C4-2B (cell line): Measurements from ENCODE around the gene LMF1.

Source experiments
- ZFX ChIP-seq: fragments of 450-650 bp; IDR thresholded peaks from 2 replicates; pipeline ENCODE4 v1.6.1; 2017
- TF ChIP-seq, protein P1 (sequence below): fragments of 450-650 bp; conservative IDR thresholded peaks from 2 replicates; pipeline ENCODE4 v1.5.1; 2017; ENCODE audit warnings: mild to moderate bottlenecking

DNA sequence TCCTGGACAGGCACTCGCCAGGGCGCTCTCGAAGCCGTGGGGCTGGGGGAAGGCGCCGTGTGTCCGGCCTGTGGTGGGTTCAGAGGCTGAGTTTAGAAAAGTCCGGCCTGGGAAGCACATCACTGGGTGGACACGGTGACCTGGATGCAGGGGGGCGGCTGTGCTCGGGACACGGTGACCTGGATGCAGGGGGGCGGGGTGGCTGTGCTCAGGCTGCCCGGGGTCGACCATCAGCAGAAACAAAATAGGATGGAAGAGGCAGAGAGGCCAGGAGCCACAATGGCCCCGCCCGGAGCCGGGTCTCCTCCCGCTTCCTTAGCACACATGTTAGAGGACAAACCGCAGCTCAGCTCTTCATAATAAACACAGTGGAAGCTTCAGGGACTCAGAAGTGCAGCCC lies 127.0 kb downstream of the LMF1 start:
- TF ChIP-seq, protein P1, sequence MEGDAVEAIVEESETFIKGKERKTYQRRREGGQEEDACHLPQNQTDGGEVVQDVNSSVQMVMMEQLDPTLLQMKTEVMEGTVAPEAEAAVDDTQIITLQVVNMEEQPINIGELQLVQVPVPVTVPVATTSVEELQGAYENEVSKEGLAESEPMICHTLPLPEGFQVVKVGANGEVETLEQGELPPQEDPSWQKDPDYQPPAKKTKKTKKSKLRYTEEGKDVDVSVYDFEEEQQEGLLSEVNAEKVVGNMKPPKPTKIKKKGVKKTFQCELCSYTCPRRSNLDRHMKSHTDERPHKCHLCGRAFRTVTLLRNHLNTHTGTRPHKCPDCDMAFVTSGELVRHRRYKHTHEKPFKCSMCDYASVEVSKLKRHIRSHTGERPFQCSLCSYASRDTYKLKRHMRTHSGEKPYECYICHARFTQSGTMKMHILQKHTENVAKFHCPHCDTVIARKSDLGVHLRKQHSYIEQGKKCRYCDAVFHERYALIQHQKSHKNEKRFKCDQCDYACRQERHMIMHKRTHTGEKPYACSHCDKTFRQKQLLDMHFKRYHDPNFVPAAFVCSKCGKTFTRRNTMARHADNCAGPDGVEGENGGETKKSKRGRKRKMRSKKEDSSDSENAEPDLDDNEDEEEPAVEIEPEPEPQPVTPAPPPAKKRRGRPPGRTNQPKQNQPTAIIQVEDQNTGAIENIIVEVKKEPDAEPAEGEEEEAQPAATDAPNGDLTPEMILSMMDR: no peak
- TF ChIP-seq ZFX: no peak
